A673 (cell line): ENCODE results near the gene CDC45. TPM values are rescaled to one million over a fixed set of nuclear protein-coding genes. Genes with fewer than 3 reads are reported as not detected.

Source experiments
- BruUV-seq: library from RNA; stranded (reverse); fragments of 400-500 nt; replicated peaks from 2 replicates; lab custom pipeline; 2021; lab: Mats Ljungman, UMichigan
- CTCF ChIA-PET: fragments of 300-600 bp; sonication (Branson Sonifier 250); formaldehyde crosslinking; loops from one replicate; lab custom pipeline; 2022; ENCODE audit warnings: antibody characterized with exemption; lab: Charles Lee
- POLR2A ChIA-PET: fragments of 300-600 bp; sonication (Branson Sonifier 250); formaldehyde crosslinking; loops from one replicate; lab custom pipeline; 2022; ENCODE audit warnings: antibody characterized with exemption; ENCODE audit not compliant: low non-redundant PET; lab: Charles Lee
- DNase-seq: peaks from one replicate; pipeline ENCODE4 v3.0.0-alpha.2; 2015; ENCODE audit warnings: low spot score
- H3K27ac ChIP-seq: fragments of 200-600 bp; sonication (generic); 2 replicates; pipeline ENCODE4 v1.5.1; 2016; ENCODE audit warnings: mixed run types, low read depth, mild to moderate bottlenecking, mixed read lengths, antibody characterized with exemption, low read length; ENCODE audit not compliant: poor library complexity, severe bottlenecking
- H3K27me3 ChIP-seq: fragments of 200-600 bp; sonication (generic); replicated peaks from 2 replicates; pipeline ENCODE4 v1.6.1; 2017; ENCODE audit warnings: mixed run types, low read depth, mild to moderate bottlenecking, mixed read lengths, antibody characterized with exemption, low read length; ENCODE audit not compliant: insufficient read depth, poor library complexity
- H3K36me3 ChIP-seq: fragments of 200-600 bp; sonication (generic); 2 replicates; pipeline ENCODE4 v1.6.1; 2016; ENCODE audit warnings: mixed run types, mild to moderate bottlenecking, mixed read lengths, antibody characterized with exemption, low read length; ENCODE audit not compliant: insufficient read depth, poor library complexity, severe bottlenecking
- H3K4me1 ChIP-seq: fragments of 200-600 bp; sonication (generic); 2 replicates; pipeline ENCODE4 v1.6.1; 2017; ENCODE audit warnings: mixed run types, mild to moderate bottlenecking, mixed read lengths, antibody characterized with exemption, low read length; ENCODE audit not compliant: insufficient read depth, poor library complexity, severe bottlenecking
- H3K4me3 ChIP-seq: fragments of 200-600 bp; sonication (generic); 2 replicates; pipeline ENCODE4 v1.5.1; 2016; ENCODE audit warnings: low read depth, mixed run types, mild to moderate bottlenecking, mixed read lengths, low read length; ENCODE audit not compliant: poor library complexity, severe bottlenecking
- H3K9me3 ChIP-seq: fragments of 200-600 bp; sonication (generic); 2 replicates; pipeline ENCODE4 v1.6.1; 2016; ENCODE audit warnings: mixed run types, low read depth, mild to moderate bottlenecking, mixed read lengths, antibody characterized with exemption, low read length; ENCODE audit not compliant: poor library complexity, severe bottlenecking
- EZH2 ChIP-seq: fragments of 200-600 bp; sonication (generic); IDR thresholded peaks from 2 replicates; pipeline ENCODE4 v1.6.1; 2017; ENCODE audit warnings: borderline replicate concordance, low read depth, mild to moderate bottlenecking, mixed read lengths, antibody characterized with exemption, low read length; ENCODE audit not compliant: poor library complexity, severe bottlenecking
- intact Hi-C: fragments of 100-400 bp; cut with micrococcal nuclease; formaldehyde crosslinking; loops from one replicate; pipeline ENCODE4 v1.10.0; 2022; ENCODE audit not compliant: unreplicated experiment
- total RNA-seq: library from RNA; stranded (reverse); gene quantifications from 2 replicates; pipeline ENCODE4 v1.2.3, GENCODE V29; 2021
- TF ChIP-seq, protein P1 (sequence below): fragments of 300-800, 200-600 bp; sonication (generic); conservative IDR thresholded peaks from 2 replicates; pipeline ENCODE4 v1.5.1; 2017; ENCODE audit warnings: low read depth, mild to moderate bottlenecking, antibody characterized with exemption, low read length, moderate library complexity, mixed read lengths

Gene CDC45
- total RNA-seq, 1 experiment from 2014 or later = 79.2 TPM

DNA sequence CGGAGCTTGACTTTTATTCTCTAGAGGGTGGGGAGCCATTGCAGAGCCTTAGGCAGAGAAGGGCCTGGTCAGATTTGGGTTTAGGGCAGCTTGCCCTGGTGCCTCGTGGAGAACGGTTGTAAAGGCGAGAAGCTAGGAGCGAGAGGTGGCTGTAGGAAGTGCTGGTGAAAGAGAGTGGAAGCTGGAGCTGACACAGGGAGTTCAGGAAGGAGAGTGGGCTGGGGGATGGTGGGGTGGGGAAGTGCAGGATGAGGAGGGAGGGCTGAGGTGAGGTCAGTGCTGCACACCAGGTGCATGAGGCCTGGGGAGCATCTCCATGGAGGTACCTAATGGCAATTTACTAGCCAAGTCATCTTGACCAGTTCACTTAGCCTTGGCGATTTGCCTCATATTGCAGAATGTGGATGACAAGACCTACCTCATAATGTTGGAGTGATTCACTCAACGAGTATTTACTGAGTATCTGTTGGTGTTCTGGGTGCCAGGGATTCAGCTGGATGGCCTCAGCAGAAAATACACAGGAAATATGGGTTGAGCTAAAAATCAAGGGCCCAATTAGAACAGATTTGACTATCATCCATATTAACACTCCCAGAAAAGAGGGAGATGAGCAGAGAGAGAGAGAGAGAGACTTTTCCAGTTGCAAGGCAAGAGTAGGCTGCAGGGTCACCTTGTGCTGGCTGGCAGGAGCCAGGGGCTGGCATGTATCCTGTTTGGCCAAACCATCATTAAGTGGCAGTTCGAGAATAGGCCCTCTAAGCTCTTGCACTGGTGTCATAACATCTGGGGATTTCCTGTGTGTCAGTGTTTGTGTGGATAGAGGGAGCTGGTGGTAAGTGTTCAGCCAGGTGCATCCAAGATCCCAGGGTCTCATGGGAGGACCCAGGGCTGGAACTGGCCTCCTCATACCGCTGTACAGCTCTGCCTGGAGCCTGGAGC is 88.9 kb downstream of the CDC45 start:
- BruUV-seq = no TSS peak
- Histone ChIP-seq H3K36me3 (no peaks in the 10 kb centered on the region), H3K27me3 (no peaks in the 10 kb centered on the region), H3K9me3 (no peaks in the 10 kb centered on the region), H3K4me1 (no peaks in the 10 kb centered on the region), H3K4me3 (no peak overlapping the region), H3K27ac (no peak overlapping the region)
- DNase-seq = no peak
- POLR2A ChIA-PET = no interaction called here
- intact Hi-C loops = no loop called here
- CTCF ChIA-PET = interaction anchor here (0.7 kb wide), 1 partner anchor 56 kb away, joined by 3 read pairs; no protein-coding TSS in a partner anchor
- TF ChIP-seq EZH2 = no peak
- TF ChIP-seq, protein P1, sequence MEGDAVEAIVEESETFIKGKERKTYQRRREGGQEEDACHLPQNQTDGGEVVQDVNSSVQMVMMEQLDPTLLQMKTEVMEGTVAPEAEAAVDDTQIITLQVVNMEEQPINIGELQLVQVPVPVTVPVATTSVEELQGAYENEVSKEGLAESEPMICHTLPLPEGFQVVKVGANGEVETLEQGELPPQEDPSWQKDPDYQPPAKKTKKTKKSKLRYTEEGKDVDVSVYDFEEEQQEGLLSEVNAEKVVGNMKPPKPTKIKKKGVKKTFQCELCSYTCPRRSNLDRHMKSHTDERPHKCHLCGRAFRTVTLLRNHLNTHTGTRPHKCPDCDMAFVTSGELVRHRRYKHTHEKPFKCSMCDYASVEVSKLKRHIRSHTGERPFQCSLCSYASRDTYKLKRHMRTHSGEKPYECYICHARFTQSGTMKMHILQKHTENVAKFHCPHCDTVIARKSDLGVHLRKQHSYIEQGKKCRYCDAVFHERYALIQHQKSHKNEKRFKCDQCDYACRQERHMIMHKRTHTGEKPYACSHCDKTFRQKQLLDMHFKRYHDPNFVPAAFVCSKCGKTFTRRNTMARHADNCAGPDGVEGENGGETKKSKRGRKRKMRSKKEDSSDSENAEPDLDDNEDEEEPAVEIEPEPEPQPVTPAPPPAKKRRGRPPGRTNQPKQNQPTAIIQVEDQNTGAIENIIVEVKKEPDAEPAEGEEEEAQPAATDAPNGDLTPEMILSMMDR = no peak

DNA sequence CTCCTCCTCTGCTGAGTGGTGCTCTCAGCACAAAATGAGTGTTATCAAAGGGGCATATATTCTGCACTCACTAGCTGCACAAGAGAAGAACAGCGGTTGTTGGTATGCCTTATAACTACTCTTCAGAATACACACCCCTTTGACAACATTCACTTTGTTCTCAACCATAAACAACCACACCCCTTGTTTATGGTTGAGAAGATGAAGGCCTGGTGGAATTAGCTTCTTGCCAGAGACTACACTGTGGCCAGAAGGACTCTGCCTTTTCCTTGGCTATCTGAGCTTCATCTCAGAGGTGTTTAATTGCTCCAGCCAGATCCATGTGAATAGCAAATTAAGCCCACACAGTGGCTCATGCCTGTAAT is 89.5 kb downstream of the CDC45 start:
- Histone ChIP-seq H3K9me3 (no peaks in the 10 kb centered on the region), H3K4me3 (no peak overlapping the region), H3K27me3 (no peaks in the 10 kb centered on the region), H3K36me3 (no peaks in the 10 kb centered on the region), H3K27ac (no peak overlapping the region), H3K4me1 (no peaks in the 10 kb centered on the region)
- intact Hi-C loops = no loop called here
- BruUV-seq = no TSS peak
- CTCF ChIA-PET = interaction anchor here (0.7 kb wide), 1 partner anchor 56 kb away, joined by 3 read pairs; no protein-coding TSS in a partner anchor
- DNase-seq = no peak
- no peak for TF ChIP-seq EZH2
- TF ChIP-seq, protein P1 = no peak
- POLR2A ChIA-PET = no interaction called here

DNA sequence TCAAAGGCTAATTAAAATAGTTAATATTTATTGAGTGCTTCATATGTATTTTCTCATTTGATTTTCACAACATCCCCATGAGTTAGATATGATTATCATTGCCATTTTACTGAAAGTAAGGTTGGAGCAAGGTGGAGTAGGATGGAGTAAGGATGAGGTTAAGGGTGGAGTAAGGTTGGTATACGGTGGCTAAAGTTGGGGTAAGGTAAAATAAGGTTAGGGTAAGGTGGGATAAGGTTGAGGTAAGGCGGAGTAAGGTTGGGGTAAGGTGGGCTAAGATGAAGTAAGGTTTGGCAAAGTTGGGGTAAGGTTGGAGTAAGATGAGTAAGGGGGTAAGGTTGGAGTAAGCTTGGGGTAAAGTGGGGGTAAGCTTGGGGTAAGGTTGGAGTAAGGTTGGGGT is 90.3 kb downstream of the CDC45 start:
- DNase-seq = no peak
- no TSS peak for BruUV-seq
- H3K27me3 ChIP-seq = no peaks in the 10 kb centered on the region
- intact Hi-C loops = no loop called here
- no peak for TF ChIP-seq EZH2
- TF ChIP-seq, protein P1 = no peak
- H3K4me1 ChIP-seq = no peaks in the 10 kb centered on the region
- H3K36me3 ChIP-seq = no peaks in the 10 kb centered on the region
- CTCF ChIA-PET = no interaction called here
- no peaks in the 10 kb centered on the region for H3K9me3 ChIP-seq
- POLR2A ChIA-PET = no interaction called here
- H3K27ac ChIP-seq = no peak overlapping the region
- no peak overlapping the region for H3K4me3 ChIP-seq

Other genes starting within 250 kb of the CDC45 start
- 7.5 and 11.5 TPM in 2 replicates for gene CLTCL1, start 188.2 kb upstream of the CDC45 start, total RNA-seq
- 50.6 and 52.3 TPM in 2 replicates for gene HIRA, start 48.2 kb upstream of the CDC45 start, total RNA-seq
- 21.9 and 23.1 TPM in 2 replicates for gene MRPL40, start 47.4 kb upstream of the CDC45 start, total RNA-seq
- 28.4 and 34.1 TPM in 2 replicates for gene C22orf39, start 32.2 kb upstream of the CDC45 start, total RNA-seq
- gene UFD1, start 727 bp upstream of the CDC45 start, total RNA-seq = 161 and 195 TPM in 2 replicates
- gene CLDN5, start 44.5 kb downstream of the CDC45 start, total RNA-seq = 0.21 and 0.22 TPM in 2 replicates
- gene SEPTIN5, start 234.6 kb downstream of the CDC45 start, total RNA-seq = 50.4 and 58.9 TPM in 2 replicates
- 12.6 and 13.3 TPM in 2 replicates for gene GP1BB, start 243.6 kb downstream of the CDC45 start, total RNA-seq